Measurements from ENCODE around the gene RBFA. TPM values are rescaled to one million over a fixed set of nuclear protein-coding genes. Genes with fewer than 3 reads are reported as not detected.

Gene RBFA
- total and polyA plus RNA-seq, 4 donors, result 16.1 to 32.1 (median 23.4) TPM

DNA sequence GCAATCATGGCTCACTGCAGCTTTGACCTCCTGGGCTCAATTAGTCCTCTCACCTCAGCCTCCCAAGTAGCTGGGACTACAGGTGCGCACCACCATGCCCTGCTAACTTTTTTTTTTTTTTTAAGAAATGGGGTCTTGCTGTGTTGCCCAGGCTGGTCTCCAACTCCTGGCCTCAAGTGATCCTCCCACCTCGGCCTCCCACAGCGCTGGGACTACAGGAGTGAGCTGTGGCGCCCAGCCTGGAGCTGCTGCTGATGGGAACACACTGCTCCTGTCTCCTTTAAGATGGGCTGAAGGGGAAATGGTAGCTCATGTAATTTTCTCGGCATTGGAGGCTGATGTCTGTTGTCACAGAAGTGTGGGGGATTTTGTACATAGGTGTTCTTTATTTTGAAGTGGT lies 39.9 kb downstream of the RBFA start:
- WGBS, 2 donors, result 95 to 96% methylated on average over 5 of the region's 5 CpGs
- DNase-seq (no peak), ATAC-seq (ENCODE audit: insufficient read depth, low FRiP score) (no peak)
- Histone ChIP-seq H3K27ac (ENCODE audit: low read depth in 1 of 2, low read length in 1 of 2) (no peak overlapping the region), H3K4me1 (ENCODE audit: control insufficient read depth in 5 of 5, insufficient read depth in 5 of 5, low read length in 5 of 5) (no peaks in the 10 kb centered on the region), H3K9ac (ENCODE audit: insufficient read depth in 1 of 2, low read length in 2 of 2) (no peak overlapping the region), H3K9me3 (ENCODE audit: control insufficient read depth in 4 of 4, insufficient read depth in 3 of 4, low read length in 3 of 4) (no peaks in the 10 kb centered on the region), H3K27me3 (ENCODE audit: control insufficient read depth in 3 of 3, insufficient read depth in 3 of 3, low read length in 2 of 3) (no peaks in the 10 kb centered on the region), H3K36me3 (ENCODE audit: control insufficient read depth in 4 of 4, insufficient read depth in 4 of 4, low read length in 4 of 4) (peaks cover 0 to 3% (median 0%) of the 10 kb centered on the region in 4 donors), H3K4me3 (no peak overlapping the region)
- TF ChIP-seq, protein P1, sequence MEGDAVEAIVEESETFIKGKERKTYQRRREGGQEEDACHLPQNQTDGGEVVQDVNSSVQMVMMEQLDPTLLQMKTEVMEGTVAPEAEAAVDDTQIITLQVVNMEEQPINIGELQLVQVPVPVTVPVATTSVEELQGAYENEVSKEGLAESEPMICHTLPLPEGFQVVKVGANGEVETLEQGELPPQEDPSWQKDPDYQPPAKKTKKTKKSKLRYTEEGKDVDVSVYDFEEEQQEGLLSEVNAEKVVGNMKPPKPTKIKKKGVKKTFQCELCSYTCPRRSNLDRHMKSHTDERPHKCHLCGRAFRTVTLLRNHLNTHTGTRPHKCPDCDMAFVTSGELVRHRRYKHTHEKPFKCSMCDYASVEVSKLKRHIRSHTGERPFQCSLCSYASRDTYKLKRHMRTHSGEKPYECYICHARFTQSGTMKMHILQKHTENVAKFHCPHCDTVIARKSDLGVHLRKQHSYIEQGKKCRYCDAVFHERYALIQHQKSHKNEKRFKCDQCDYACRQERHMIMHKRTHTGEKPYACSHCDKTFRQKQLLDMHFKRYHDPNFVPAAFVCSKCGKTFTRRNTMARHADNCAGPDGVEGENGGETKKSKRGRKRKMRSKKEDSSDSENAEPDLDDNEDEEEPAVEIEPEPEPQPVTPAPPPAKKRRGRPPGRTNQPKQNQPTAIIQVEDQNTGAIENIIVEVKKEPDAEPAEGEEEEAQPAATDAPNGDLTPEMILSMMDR (IDR thresholded peaks at IDR 0.05; ENCODE audit: control extremely low read depth, extremely low read depth), result no peak

- WGBS, 2 donors, result 70 to 75% methylated on average over 8 of the region's 8 CpGs
- no peaks in the 10 kb centered on the region for H3K27me3 ChIP-seq (ENCODE audit: control insufficient read depth in 3 of 3, insufficient read depth in 3 of 3, low read length in 2 of 3)
- H3K36me3 ChIP-seq (ENCODE audit: control insufficient read depth in 4 of 4, insufficient read depth in 4 of 4, low read length in 4 of 4), result peaks cover 0 to 3% (median 0%) of the 10 kb centered on the region in 4 donors
- H3K27ac ChIP-seq (ENCODE audit: low read depth in 1 of 2, low read length in 1 of 2), result no peak overlapping the region
- no peak overlapping the region for H3K4me3 ChIP-seq
- DNase-seq (no peak), ATAC-seq (ENCODE audit: insufficient read depth, low FRiP score) (no peak)
- TF ChIP-seq, protein P1 (IDR thresholded peaks at IDR 0.05; ENCODE audit: control extremely low read depth, extremely low read depth), result no peak
- H3K4me1 ChIP-seq (ENCODE audit: control insufficient read depth in 5 of 5, insufficient read depth in 5 of 5, low read length in 5 of 5), result no peaks in the 10 kb centered on the region
- H3K9me3 ChIP-seq (ENCODE audit: control insufficient read depth in 4 of 4, insufficient read depth in 3 of 4, low read length in 3 of 4), result no peaks in the 10 kb centered on the region
- no peak overlapping the region for H3K9ac ChIP-seq (ENCODE audit: insufficient read depth in 1 of 2, low read length in 2 of 2)
Observed at GRCh38 chr18:80074697-80075096, 40.5 kb downstream of the RBFA start.

DNA sequence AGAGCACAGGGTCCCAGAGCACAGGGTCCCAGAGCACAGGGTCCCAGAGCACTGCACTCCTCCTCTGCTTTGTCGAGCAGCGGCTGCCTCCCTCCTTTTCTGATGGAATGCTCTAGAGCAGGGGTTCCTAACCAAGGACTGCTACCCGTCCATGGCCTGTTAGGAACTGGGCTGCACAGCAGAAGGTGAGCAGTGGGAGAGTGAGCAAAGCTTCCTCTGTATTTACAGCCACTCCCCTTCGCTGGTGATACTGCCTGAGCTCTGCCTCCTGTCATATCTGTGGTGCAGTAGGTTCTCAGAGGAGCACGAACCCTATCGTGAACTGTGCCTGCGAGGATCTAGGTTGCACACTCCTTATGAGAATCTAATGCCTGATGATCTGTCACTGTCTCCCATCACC lies 41.7 kb downstream of the RBFA start:
- WGBS, 2 donors, result 93 to 96% methylated on average over 7 of the region's 7 CpGs

More for the DNA sequence above, 41.7 kb downstream of the RBFA start:
- Histone ChIP-seq H3K4me1 (ENCODE audit: control insufficient read depth in 5 of 5, insufficient read depth in 5 of 5, low read length in 5 of 5) (no peaks in the 10 kb centered on the region), H3K27ac (ENCODE audit: low read depth in 1 of 2, low read length in 1 of 2) (no peak overlapping the region), H3K9me3 (ENCODE audit: control insufficient read depth in 4 of 4, insufficient read depth in 3 of 4, low read length in 3 of 4) (no peaks in the 10 kb centered on the region), H3K36me3 (ENCODE audit: control insufficient read depth in 4 of 4, insufficient read depth in 4 of 4, low read length in 4 of 4) (peaks cover 0 to 3% (median 0%) of the 10 kb centered on the region in 4 donors), H3K4me3 (no peak overlapping the region), H3K9ac (ENCODE audit: insufficient read depth in 1 of 2, low read length in 2 of 2) (no peak overlapping the region), H3K27me3 (ENCODE audit: control insufficient read depth in 3 of 3, insufficient read depth in 3 of 3, low read length in 2 of 3) (no peaks in the 10 kb centered on the region)
- TF ChIP-seq, protein P1 (IDR thresholded peaks at IDR 0.05; ENCODE audit: control extremely low read depth, extremely low read depth), result no peak
- DNase-seq, result no peak
- no peak for ATAC-seq (ENCODE audit: insufficient read depth, low FRiP score)
